ENCODE data around the gene HOXC5.
"Not testable (repeated sequence)": the region's sequence is repeated elsewhere in the genome, so short reads cannot be mapped to it uniquely, and the experiment has no call there.

The HOXC5 gene

GRCh38 chr12:54041097-54041690 is 8.3 kb downstream of the HOXC5 start:
- H3K4me3 ChIP-seq (ENCODE audit: low read depth, low read length) = no peak overlapping the region
- no peak for DNase-seq (ENCODE audit: low read depth)
- no peak for TF ChIP-seq CTCF (IDR thresholded peaks at IDR 0.05; ENCODE audit: control insufficient read depth, extremely low read depth, insufficient read depth)

- not testable (repeated sequence) for DNase-seq (ENCODE audit: low read depth); H3K4me3 ChIP-seq (ENCODE audit: low read depth, low read length)
These were observed 9.2 kb downstream of the HOXC5 start for GRCh38 chr12:54042033-54042432.

GRCh38 chr12:54042970-54043853 is 10.4 kb downstream of the HOXC5 start:
- H3K4me3 ChIP-seq (ENCODE audit: low read depth, low read length) = no peak overlapping the region
- no peak for DNase-seq (ENCODE audit: low read depth)
- no peak for TF ChIP-seq CTCF (IDR thresholded peaks at IDR 0.05; ENCODE audit: control insufficient read depth, extremely low read depth, insufficient read depth)

GRCh38 chr12:54044425-54045103 is 11.7 kb downstream of the HOXC5 start:
- DNase-seq (ENCODE audit: low read depth) = no peak
- H3K4me3 ChIP-seq (ENCODE audit: low read depth, low read length) = no peak overlapping the region
- no peak for TF ChIP-seq CTCF (IDR thresholded peaks at IDR 0.05; ENCODE audit: control insufficient read depth, extremely low read depth, insufficient read depth)

GRCh38 chr12:54045401-54045800 is 12.6 kb downstream of the HOXC5 start:
- DNase-seq (ENCODE audit: low read depth) = no peak
- TF ChIP-seq CTCF (IDR thresholded peaks at IDR 0.05; ENCODE audit: control insufficient read depth, extremely low read depth, insufficient read depth) = no peak
- H3K4me3 ChIP-seq (ENCODE audit: low read depth, low read length) = no peak overlapping the region

- no peak overlapping the region for H3K4me3 ChIP-seq (ENCODE audit: low read depth, low read length)
- DNase-seq (ENCODE audit: low read depth) = no peak
- no peak for TF ChIP-seq CTCF (IDR thresholded peaks at IDR 0.05; ENCODE audit: control insufficient read depth, extremely low read depth, insufficient read depth)
These were observed 13.1 kb downstream of the HOXC5 start for GRCh38 chr12:54045868-54046521.

- H3K4me3 ChIP-seq (ENCODE audit: low read depth, low read length) = no peak overlapping the region
- TF ChIP-seq CTCF (IDR thresholded peaks at IDR 0.05; ENCODE audit: control insufficient read depth, extremely low read depth, insufficient read depth) = no peak
- no peak for DNase-seq (ENCODE audit: low read depth)
These were observed 13.9 kb downstream of the HOXC5 start for GRCh38 chr12:54046809-54047159.
